OCI-LY3 (cell line): ENCODE data around the gene ACSL6.

ENCODE experiments used
- H2AFZ ChIP-seq: fragments of 200-600, 300-600 bp; shearing (Covaris generic); 2 replicates; pipeline ENCODE4 v1.6.0; 2014; ENCODE audit warnings: antibody characterized with exemption, low read depth, low read length
- H3K27ac ChIP-seq: fragments of 200-600, 300-600 bp; sonication (generic); 2 replicates; pipeline ENCODE4 v1.5.1; 2014; ENCODE audit warnings: mild to moderate bottlenecking, low read length, moderate library complexity, mixed read lengths
- H3K27me3 ChIP-seq: fragments of 200-600, 300-600 bp; sonication (generic); 2 replicates; pipeline ENCODE4 v1.6.1; 2014; ENCODE audit warnings: low read depth, low read length, mixed read lengths
- H3K36me3 ChIP-seq: fragments of 200-600, 300-600 bp; sonication (generic); replicated peaks from 2 replicates; pipeline ENCODE3; 2014; ENCODE audit warnings: low read depth, low read length, mixed read lengths
- H3K4me1 ChIP-seq: fragments of 300-600, 200-600 bp; sonication (generic); 2 replicates; pipeline ENCODE4 v1.6.1; 2014; ENCODE audit warnings: low read length, mixed read lengths
- H3K4me2 ChIP-seq: fragments of 200-600, 300-600 bp; sonication (generic); 2 replicates; pipeline ENCODE4 v1.6.1; 2014; ENCODE audit warnings: low read length, mixed read lengths
- H3K4me3 ChIP-seq: fragments of 300-600, 200-600 bp; sonication (generic); 2 replicates; pipeline ENCODE4 v1.5.1; 2014; ENCODE audit warnings: antibody characterized with exemption, mild to moderate bottlenecking, low read length, moderate library complexity
- H3K79me2 ChIP-seq: fragments of 300-600, 200-600 bp; shearing (Covaris generic); 2 replicates; pipeline ENCODE4 v1.6.1; 2014; ENCODE audit warnings: mild to moderate bottlenecking, low read length, mixed read lengths
- H3K9ac ChIP-seq: fragments of 300-600, 200-600 bp; shearing (Covaris generic); 2 replicates; pipeline ENCODE4 v1.6.0; 2014; ENCODE audit warnings: mild to moderate bottlenecking, low read length, moderate library complexity
- H3K9me3 ChIP-seq: fragments of 200-600, 300-600 bp; shearing (Covaris generic); 2 replicates; pipeline ENCODE4 v1.6.1; 2014; ENCODE audit warnings: low read length, mixed read lengths; ENCODE audit not compliant: insufficient read depth
- H4K20me1 ChIP-seq: fragments of 200-600, 300-600 bp; sonication (generic); 2 replicates; pipeline ENCODE4 v1.6.1; 2016; ENCODE audit warnings: low read length, mixed read lengths; ENCODE audit not compliant: insufficient read depth
- EZH2phosphoT487 ChIP-seq: fragments of 200-600 bp; shearing (Covaris generic); IDR thresholded peaks from 2 replicates; pipeline ENCODE4 v1.6.1; 2018; ENCODE audit warnings: antibody characterized with exemption, mixed run types, low read depth
- TF ChIP-seq, protein P1 (sequence below): fragments of 200-600, 300-600 bp; sonication (generic); IDR thresholded peaks from 2 replicates; pipeline ENCODE4 v1.5.1; 2014; ENCODE audit warnings: antibody characterized with exemption, low read length, low read depth

ACSL6 gene

DNA sequence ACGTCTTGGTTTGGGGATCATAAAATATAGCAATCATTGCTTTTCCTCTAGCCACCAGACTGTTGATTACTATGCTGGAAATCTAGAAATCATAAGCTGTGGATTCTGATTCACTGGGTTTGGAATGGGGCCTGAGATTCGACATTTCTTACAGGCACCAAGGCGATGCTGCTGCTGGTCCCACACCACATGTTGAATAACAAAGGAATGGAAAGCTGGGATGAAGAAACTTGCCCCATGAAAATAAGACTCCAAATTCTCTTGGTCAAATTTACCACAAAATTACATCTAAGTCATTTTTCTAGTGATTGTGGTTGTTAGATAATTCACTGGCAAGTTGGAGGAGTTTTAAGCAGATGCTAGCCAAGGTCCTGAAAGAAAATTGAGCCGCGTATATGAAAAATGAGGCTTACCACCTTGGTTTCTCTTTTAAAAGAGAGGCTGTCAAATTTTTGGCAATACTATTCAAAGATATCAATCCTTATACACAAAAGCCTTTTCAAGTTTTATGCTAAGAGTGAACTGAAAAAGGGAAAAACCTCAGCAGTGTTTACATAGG, 43.0 kb downstream of the ACSL6 start:
- Histone ChIP-seq H3K4me1 (no peaks in the 10 kb centered on the region), H3K27ac (no peak overlapping the region), H3K4me2 (no peak overlapping the region), H3K27me3 (no peaks in the 10 kb centered on the region; the same call in 1 of the 2 replicates), H3K36me3 (no peaks in the 10 kb centered on the region), H3K9ac (no peak overlapping the region), H4K20me1 (no peaks in the 10 kb centered on the region), H3K9me3 (no peaks in the 10 kb centered on the region), H3K4me3 (no peak overlapping the region), H3K79me2 (no peaks in the 10 kb centered on the region), H2AFZ (no peak overlapping the region)
- TF ChIP-seq EZH2phosphoT487 = no peak
- TF ChIP-seq, protein P1, sequence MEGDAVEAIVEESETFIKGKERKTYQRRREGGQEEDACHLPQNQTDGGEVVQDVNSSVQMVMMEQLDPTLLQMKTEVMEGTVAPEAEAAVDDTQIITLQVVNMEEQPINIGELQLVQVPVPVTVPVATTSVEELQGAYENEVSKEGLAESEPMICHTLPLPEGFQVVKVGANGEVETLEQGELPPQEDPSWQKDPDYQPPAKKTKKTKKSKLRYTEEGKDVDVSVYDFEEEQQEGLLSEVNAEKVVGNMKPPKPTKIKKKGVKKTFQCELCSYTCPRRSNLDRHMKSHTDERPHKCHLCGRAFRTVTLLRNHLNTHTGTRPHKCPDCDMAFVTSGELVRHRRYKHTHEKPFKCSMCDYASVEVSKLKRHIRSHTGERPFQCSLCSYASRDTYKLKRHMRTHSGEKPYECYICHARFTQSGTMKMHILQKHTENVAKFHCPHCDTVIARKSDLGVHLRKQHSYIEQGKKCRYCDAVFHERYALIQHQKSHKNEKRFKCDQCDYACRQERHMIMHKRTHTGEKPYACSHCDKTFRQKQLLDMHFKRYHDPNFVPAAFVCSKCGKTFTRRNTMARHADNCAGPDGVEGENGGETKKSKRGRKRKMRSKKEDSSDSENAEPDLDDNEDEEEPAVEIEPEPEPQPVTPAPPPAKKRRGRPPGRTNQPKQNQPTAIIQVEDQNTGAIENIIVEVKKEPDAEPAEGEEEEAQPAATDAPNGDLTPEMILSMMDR = no peak

DNA sequence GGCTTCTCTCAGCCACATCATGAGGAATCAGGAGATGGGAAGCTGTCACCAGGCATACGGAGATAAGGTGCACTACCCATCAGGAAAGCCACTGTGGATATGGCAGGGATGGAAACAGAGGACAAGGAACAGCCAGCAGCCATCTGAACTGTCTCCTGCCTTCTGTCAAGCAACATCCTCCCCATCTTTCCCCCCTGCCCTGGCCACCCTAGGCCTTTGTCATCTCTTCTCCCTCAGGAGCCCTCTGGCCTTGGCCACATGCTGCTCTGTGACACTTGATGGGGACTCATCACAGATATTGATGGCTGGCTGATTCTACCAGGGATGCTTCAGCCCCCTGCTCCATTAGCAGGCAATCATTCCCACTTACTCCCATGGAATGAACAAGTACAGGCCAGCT, 44.9 kb downstream of the ACSL6 start:
- no peak for TF ChIP-seq EZH2phosphoT487
- TF ChIP-seq, protein P1 = no peak
- no peak overlapping the region for H3K27ac ChIP-seq
- no peaks in the 10 kb centered on the region; the same call in 1 of the 2 replicates for H3K27me3 ChIP-seq
- H3K9me3 ChIP-seq = no peaks in the 10 kb centered on the region
- no peak overlapping the region for H2AFZ ChIP-seq
- no peaks in the 10 kb centered on the region for H4K20me1 ChIP-seq
- H3K9ac ChIP-seq = no peak overlapping the region
- no peak overlapping the region for H3K4me2 ChIP-seq
- no peaks in the 10 kb centered on the region for H3K4me1 ChIP-seq
- H3K36me3 ChIP-seq = no peaks in the 10 kb centered on the region
- no peaks in the 10 kb centered on the region for H3K79me2 ChIP-seq
- H3K4me3 ChIP-seq = no peak overlapping the region

DNA sequence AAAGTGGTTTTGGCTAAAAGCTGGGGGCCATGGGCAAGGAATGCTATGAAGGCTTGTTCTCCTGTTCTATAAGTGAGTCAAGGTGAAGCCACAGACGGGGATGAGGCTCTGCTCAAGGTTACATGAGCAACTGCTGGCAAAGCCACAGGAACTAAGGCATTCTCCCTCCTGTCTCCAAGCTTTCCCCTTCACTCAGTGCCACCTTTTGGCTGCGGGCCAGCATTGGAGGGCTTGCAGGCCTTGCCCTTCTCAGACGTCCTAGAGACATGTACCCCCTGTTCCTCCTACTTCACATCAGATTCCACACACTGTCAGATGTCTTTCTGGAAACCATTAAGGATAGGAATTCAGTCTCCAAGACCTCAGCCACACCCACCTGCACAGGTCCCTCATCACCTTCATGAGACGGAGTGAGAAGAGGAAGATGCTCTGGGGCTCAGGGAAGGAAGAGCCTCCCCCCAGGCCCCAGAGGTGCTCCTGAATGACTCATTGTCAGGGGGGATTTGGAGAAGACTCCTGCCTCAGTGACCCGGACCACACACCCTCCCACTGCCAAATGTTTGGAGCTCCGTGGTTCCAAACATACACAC, 45.5 kb downstream of the ACSL6 start:
- Histone ChIP-seq H3K4me1 (no peaks in the 10 kb centered on the region), H3K4me2 (no peak overlapping the region), H3K9ac (no peak overlapping the region), H3K27ac (no peak overlapping the region), H2AFZ (no peak overlapping the region), H3K4me3 (no peak overlapping the region), H3K9me3 (no peaks in the 10 kb centered on the region), H3K36me3 (no peaks in the 10 kb centered on the region), H3K79me2 (no peaks in the 10 kb centered on the region), H4K20me1 (no peaks in the 10 kb centered on the region), H3K27me3 (no peaks in the 10 kb centered on the region)
- no peak for TF ChIP-seq EZH2phosphoT487
- TF ChIP-seq, protein P1 = no peak

DNA sequence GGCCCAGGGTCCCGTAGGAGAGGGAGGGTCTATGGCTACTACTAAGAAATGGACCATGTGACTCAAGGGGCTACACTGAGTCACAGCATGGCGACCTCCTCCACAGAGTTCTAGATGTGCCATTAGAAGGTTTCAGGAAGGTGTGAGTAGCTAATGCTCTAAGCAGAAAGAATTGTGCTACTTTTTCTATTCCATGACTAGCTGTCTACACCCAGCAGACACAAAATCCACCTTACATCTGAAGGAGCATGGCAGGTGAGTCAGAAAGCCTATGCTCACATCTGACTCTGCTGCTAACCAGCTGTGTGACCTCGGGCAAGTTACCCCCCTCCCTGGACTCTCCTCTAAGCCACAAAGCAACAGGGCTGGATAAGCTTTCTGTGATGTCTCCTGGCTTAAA, 51.6 kb downstream of the ACSL6 start:
- no peaks in the 10 kb centered on the region for H3K79me2 ChIP-seq
- no peak overlapping the region for H3K27ac ChIP-seq
- TF ChIP-seq EZH2phosphoT487 = no peak
- TF ChIP-seq, protein P1 = no peak
- H3K9me3 ChIP-seq = no peaks in the 10 kb centered on the region
- no peak overlapping the region for H2AFZ ChIP-seq
- no peak overlapping the region for H3K4me3 ChIP-seq
- H3K36me3 ChIP-seq = no peaks in the 10 kb centered on the region
- H3K4me2 ChIP-seq = no peak overlapping the region
- peaks cover 14% of the 10 kb centered on the region for H3K27me3 ChIP-seq
- H4K20me1 ChIP-seq = no peaks in the 10 kb centered on the region
- no peaks in the 10 kb centered on the region for H3K4me1 ChIP-seq
- no peak overlapping the region for H3K9ac ChIP-seq
